Psoas muscle (tissue), 8 donors: Measurements from ENCODE around the gene TNFRSF1B. TPM values are rescaled to one million over a fixed set of nuclear protein-coding genes. Genes with fewer than 3 reads are reported as not detected.

Experiments
- ATAC-seq, 4 donors: fragments of 200-7000 bp; cut with Tn5 transposase; one replicate each; pipeline ENCODE4 v1.9.1; 2020; ENCODE audit warnings: moderate library complexity in 3 of 4, mild to moderate bottlenecking in 2 of 4
- DNase-seq, 2 donors: peaks; one replicate each; pipeline ENCODE4 v3.0.0-alpha.2; 2020
- H3K27ac ChIP-seq: fragments of 200-600 bp; one replicate; pipeline ENCODE4 v1.8.0; 2022
- H3K27me3 ChIP-seq, 3 donors: fragments of 200-600 bp in 1 of 3; one replicate each; pipeline versions ENCODE4 v1.6.1 to v1.8.0; 2013 to 2022; ENCODE audit warnings: low read length in 2 of 3, mild to moderate bottlenecking in 2 of 3, moderate library complexity in 1 of 3; ENCODE audit not compliant: insufficient read depth in 3 of 3
- H3K36me3 ChIP-seq, 2 donors: fragments of 200-600 bp in 1 of 2; one replicate each; pipeline versions ENCODE4 v1.6.1 to v1.8.0; 2013 to 2022; ENCODE audit warnings: low read depth in 1 of 2, mild to moderate bottlenecking in 1 of 2, moderate library complexity in 1 of 2; ENCODE audit not compliant: insufficient read depth in 1 of 2
- H3K4me1 ChIP-seq: fragments of 200-600 bp; one replicate; pipeline ENCODE4 v1.8.0; 2022
- H3K4me3 ChIP-seq: fragments of 200-600 bp; one replicate; pipeline ENCODE4 v1.8.0; 2022; ENCODE audit warnings: mild to moderate bottlenecking
- H3K9me3 ChIP-seq: fragments of 200-600 bp; one replicate; pipeline ENCODE4 v1.8.0; 2022
- WGBS, 3 donors: extraction: QIAGEN DNeasy Blood & Tissue Kit; methylation state at CpG; one replicate each; pipeline versions ENCODE4 v1.1.6 to v1.1.7; 2013; 5-methylcytosine and 5-hydroxymethylcytosine counted together
- intact Hi-C, 2 donors: fragments of 100-400 bp; cut with DNase I; formaldehyde crosslinking; loops; one replicate each; pipeline versions ENCODE4 v1.11.0 to v1.14.2; 2022
- polyA plus RNA-seq, 3 donors: library from polyadenylated mRNA; stranded (reverse); fragments of 200-250 nt; gene quantifications; one replicate each; pipeline ENCODE4 v1.2.3, GENCODE V29; 2013
- total RNA-seq, 4 donors: library from RNA; stranded (reverse); fragmentation: NEBNext Ultra II Directional in 2 of 4; extraction: Animal tissue kit (Norgen Biotek cat#: 25700) in 2 of 4; gene quantifications; one replicate each; pipeline versions ENCODE4 v1.2.1 to v1.2.4, GENCODE V29; 2021 to 2023
- TF ChIP-seq, protein P1 (sequence below): fragments of 200-600 bp; IDR thresholded peaks from one replicate; pipeline ENCODE4 v1.8.0; 2022; ENCODE audit warnings: antibody characterized with exemption
- donor health status: healthy with polysubstance abuse.
- donor health status: DM: no; HTN: no; CAD: no; lungs with moderate emphysema.
- donor health status: Bipolar disorder and iron deficiency.
- donor health status: healthy.
- donor health status: DM: yes; HTN: yes; CAD: no.
- donor health status: DM: no; HTN: no; CAD: no.
- donor health status: DM: no; HTN: no; CAD: no.
- donor health status: DM: yes; HTN: yes; CAD: no.

The TNFRSF1B gene
- total and polyA plus RNA-seq, 7 donors: 5.1 to 12.8 (median 7.6) TPM

DNA sequence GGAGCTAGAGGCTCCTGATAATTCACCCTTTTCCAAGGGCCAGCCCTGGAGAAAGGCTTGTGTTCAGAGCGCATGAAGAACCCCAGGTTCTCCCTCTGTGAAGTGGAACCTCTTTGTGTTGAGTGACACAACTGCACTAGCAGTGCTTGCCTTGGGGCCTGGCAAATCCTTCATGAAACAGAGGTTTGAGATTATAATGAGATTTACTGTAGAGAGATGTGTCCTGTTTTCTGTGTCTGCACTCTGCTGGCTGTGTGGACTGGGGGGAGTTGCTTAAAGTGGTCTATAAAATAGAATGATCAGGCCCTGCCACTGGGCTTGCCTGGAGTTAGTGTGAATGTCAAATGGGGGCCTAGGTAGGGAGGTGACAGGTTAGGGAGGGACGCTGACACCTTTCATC lies 11.5 kb upstream of the TNFRSF1B start:
- no peak overlapping the region for H3K27ac ChIP-seq
- H3K9me3 ChIP-seq: no peaks in the 10 kb centered on the region
- no peaks in the 10 kb centered on the region for H3K36me3 ChIP-seq
- 94 to 100% (median 99%) methylated on average over 2 of the region's 2 CpGs for WGBS, 3 donors
- intact Hi-C loops: no loop called here
- H3K27me3 ChIP-seq: no peaks in the 10 kb centered on the region
- TF ChIP-seq, protein P1, sequence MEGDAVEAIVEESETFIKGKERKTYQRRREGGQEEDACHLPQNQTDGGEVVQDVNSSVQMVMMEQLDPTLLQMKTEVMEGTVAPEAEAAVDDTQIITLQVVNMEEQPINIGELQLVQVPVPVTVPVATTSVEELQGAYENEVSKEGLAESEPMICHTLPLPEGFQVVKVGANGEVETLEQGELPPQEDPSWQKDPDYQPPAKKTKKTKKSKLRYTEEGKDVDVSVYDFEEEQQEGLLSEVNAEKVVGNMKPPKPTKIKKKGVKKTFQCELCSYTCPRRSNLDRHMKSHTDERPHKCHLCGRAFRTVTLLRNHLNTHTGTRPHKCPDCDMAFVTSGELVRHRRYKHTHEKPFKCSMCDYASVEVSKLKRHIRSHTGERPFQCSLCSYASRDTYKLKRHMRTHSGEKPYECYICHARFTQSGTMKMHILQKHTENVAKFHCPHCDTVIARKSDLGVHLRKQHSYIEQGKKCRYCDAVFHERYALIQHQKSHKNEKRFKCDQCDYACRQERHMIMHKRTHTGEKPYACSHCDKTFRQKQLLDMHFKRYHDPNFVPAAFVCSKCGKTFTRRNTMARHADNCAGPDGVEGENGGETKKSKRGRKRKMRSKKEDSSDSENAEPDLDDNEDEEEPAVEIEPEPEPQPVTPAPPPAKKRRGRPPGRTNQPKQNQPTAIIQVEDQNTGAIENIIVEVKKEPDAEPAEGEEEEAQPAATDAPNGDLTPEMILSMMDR: no peak
- ATAC-seq (no peak), DNase-seq (no peak)
- H3K4me1 ChIP-seq: no peaks in the 10 kb centered on the region
- no peak overlapping the region for H3K4me3 ChIP-seq

DNA sequence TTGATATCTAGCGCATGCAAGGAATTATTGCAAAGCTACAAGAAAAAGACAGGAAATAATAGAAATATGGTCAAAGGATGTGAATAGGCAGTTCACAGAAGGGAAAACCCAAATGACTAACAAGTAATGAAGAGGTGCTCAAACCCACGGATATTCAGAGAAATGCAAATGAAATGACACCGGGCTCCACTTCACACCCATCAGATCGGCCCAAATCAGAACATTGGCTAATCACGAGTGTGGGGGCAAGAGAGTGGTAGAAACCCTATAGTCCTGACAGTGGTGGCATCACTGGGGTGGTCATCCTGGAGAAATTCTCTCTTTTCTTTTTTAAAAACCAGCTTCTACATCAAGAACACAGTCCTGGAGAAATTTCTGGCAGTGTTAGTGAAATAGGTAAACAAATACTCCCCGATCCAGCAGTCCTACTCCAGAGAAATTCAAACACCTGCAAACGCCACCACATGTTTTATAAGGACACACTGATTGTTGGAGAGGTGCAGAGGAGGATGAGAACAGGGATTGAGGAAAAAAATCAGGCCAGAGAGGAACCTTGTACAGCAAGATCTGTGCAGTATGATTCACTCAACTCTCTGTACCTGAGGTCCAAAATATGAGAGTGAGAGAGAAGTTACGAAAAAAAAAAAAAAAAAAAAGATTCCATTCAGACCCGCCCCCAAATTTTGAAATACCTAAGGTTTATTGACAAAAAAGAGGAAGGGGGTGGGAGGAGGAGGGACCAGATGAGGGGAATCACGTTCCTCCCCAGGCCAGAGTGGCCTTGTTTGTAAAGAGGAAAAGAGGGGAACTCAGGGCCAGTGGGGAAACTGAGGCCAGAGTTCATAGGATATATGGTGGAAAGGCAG lies 9.2 kb upstream of the TNFRSF1B start:
- H3K9me3 ChIP-seq: no peaks in the 10 kb centered on the region
- ATAC-seq (no peak), DNase-seq (no peak)
- no peaks in the 10 kb centered on the region for H3K27me3 ChIP-seq
- TF ChIP-seq, protein P1: no peak
- H3K27ac ChIP-seq: no peak overlapping the region
- intact Hi-C loops: no loop called here
- no peak overlapping the region for H3K4me3 ChIP-seq
- WGBS, 3 donors: 72 to 80% (median 73%) methylated on average over 10 of the region's 10 CpGs
- no peaks in the 10 kb centered on the region for H3K36me3 ChIP-seq
- peaks cover 17% of the 10 kb centered on the region for H3K4me1 ChIP-seq

DNA sequence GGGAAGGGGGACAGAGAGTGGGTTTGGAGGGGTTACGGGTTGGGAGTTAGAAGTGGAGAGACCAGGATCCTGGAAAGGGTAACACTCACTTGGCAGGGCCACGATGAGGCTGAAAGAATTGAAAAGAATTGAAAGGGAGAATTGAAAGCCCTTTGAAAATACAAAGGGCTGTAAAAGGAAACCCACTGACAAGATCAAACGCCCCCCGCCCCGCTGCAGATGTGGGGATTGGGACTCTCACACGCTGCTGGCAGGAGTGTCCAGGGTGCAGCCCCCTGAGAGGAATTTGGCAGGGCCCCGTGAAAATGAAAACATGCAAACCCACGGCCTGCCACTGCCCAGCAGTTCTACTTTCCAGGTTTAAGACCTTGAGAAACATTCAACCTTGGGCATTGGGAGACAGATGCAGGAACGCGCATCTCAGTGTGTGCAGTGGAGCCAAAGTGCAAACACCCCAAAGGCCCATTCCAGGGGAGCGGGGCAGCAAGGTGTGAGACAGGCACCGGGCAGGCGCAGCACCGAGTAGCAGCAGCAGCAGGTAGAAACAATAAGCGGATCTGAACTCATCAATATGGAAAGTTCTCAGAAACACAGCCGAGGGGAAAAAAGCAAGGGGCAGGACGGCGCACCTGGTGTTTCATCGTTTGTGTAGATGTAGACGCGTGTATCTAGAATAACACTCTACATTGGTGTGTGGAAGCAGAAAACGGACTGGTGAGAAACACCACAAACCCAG lies 8.3 kb upstream of the TNFRSF1B start:
- no peak for DNase-seq
- intact Hi-C loops: no loop called here
- TF ChIP-seq, protein P1: no peak
- H3K27ac ChIP-seq: no peak overlapping the region
- no peaks in the 10 kb centered on the region for H3K27me3 ChIP-seq
- ATAC-seq: no peak
- no peaks in the 10 kb centered on the region for H3K36me3 ChIP-seq
- H3K4me3 ChIP-seq: no peak overlapping the region
- H3K9me3 ChIP-seq: no peaks in the 10 kb centered on the region
- peaks cover 18% of the 10 kb centered on the region for H3K4me1 ChIP-seq
- 63 to 66% (median 63%) methylated on average over 22 of the region's 22 CpGs for WGBS, 3 donors

DNA sequence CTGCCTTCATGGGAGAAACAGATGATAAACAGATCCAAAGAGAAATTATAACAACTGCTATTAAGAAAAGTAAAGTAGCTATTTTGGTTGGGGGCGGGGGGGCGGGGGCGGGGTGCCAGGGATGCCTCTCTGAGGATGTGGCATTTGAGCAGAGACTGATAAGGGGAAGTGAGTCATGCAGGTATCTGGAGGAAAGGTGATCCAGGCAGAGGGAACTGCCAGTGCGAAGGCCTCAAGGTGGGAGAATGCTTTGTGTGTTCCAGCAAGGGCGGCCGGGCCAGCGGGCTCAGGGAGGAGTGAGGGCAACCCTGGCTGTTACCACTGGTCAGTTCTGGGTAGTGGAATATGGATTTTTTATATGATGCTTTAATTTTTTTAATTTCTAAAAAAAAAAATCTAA lies 7.0 kb upstream of the TNFRSF1B start:
- Histone ChIP-seq H3K4me3 (no peak overlapping the region), H3K36me3 (no peaks in the 10 kb centered on the region), H3K27ac (no peak overlapping the region), H3K4me1 (peaks cover 18% of the 10 kb centered on the region), H3K9me3 (no peaks in the 10 kb centered on the region), H3K27me3 (no peaks in the 10 kb centered on the region)
- WGBS, 3 donors: 89 to 95% (median 92%) methylated on average over 7 of the region's 7 CpGs
- DNase-seq (no peak), ATAC-seq (no peak)
- TF ChIP-seq, protein P1: no peak
- intact Hi-C loops: no loop called here
